Left lung (tissue), 10 donors: ENCODE results near the gene GIPR. TPM values are rescaled to one million over a fixed set of nuclear protein-coding genes. Genes with fewer than 3 reads are reported as not detected.
"Not testable (repeated sequence)": the region's sequence is repeated elsewhere in the genome, so short reads cannot be mapped to it uniquely, and the experiment has no call there.

Experiments used
- ATAC-seq: fragments of 200-7000 bp; cut with Tn5 transposase; one replicate; pipeline ENCODE4 v1.9.1; 2020; ENCODE audit warnings: moderate library complexity
- DNase-seq, 4 donors: peaks; one replicate each; pipeline ENCODE4 v3.0.0-alpha.2; 2013 to 2020
- H3K27ac ChIP-seq, 2 donors: fragments of 200-600 bp; sonication (generic) in 1 of 2; one replicate each; pipeline versions ENCODE4 v1.5.0 to v1.8.0; 2020 to 2021
- H3K27me3 ChIP-seq, 2 donors: fragments of 200-600 bp; sonication (generic) in 1 of 2; one replicate each; pipeline versions ENCODE4 v1.5.0 to v1.8.0; 2020 to 2021
- H3K36me3 ChIP-seq, 2 donors: fragments of 200-600 bp; sonication (generic) in 1 of 2; one replicate each; pipeline versions ENCODE4 v1.5.0 to v1.8.0; 2020 to 2021
- H3K4me1 ChIP-seq, 2 donors: fragments of 200-600 bp; one replicate each; pipeline ENCODE4 v1.8.0; 2021
- H3K4me3 ChIP-seq, 2 donors: fragments of 200-600 bp; sonication (generic) in 1 of 2; one replicate each; pipeline versions ENCODE4 v1.5.0 to v1.8.0; 2020 to 2021; ENCODE audit warnings: mild to moderate bottlenecking in 1 of 2
- H3K9me3 ChIP-seq, 2 donors: fragments of 200-600 bp; sonication (generic) in 1 of 2; one replicate each; pipeline versions ENCODE4 v1.5.0 to v1.8.0; 2020 to 2021
- CTCF ChIP-seq, 2 donors: fragments of 200-600 bp; sonication (generic) in 1 of 2; IDR thresholded peaks; one replicate each; pipeline versions ENCODE4 v1.5.0 to v1.8.0; 2021; ENCODE audit warnings: antibody characterized with exemption in 2 of 2
- intact Hi-C, 2 donors: fragments of 100-400 bp; cut with DNase I; formaldehyde crosslinking; loops; one replicate each; pipeline versions ENCODE4 v1.11.2 to v1.14.2; 2022
- microRNA-seq, 2 donors: library from miRNA; unstranded; fragments of <30 nt; microRNA quantifications; one replicate each; pipeline ENCODE4, GENCODE V29; 2019
- polyA plus RNA-seq, 6 donors: library from polyadenylated mRNA; unstranded; fragments of 120-200 nt; gene quantifications; one replicate each; pipeline ENCODE4 v1.2.1, GENCODE V29; 2013; ENCODE audit not compliant: insufficient read length in 6 of 6
- total RNA-seq, 2 donors: library from RNA; stranded (reverse); fragmentation: NEBNext Ultra II Directional; extraction: Animal tissue kit (Norgen Biotek cat#: 25700); gene quantifications; one replicate each; pipeline ENCODE4 v1.2.1, GENCODE V29; 2021
- donor health status: DM: no; HTN: yes; CAD: no.
- donor health status: DM: no; HTN: no; CAD: no.

GIPR gene
- total and polyA plus RNA-seq, 8 donors = 2.8 to 9.7 (median 5.3) TPM

- H3K27me3 ChIP-seq = no peaks in the 10 kb centered on the region
- H3K4me1 ChIP-seq = peaks cover 6 to 48% of the 10 kb centered on the region in 2 donors
- peak overlapping the region; percentile 24 to 60 for H3K4me3 ChIP-seq
- ATAC-seq = no peak
- DNase-seq = no peak
- peaks cover 0 to 20% of the 10 kb centered on the region in 2 donors for H3K36me3 ChIP-seq
- intact Hi-C loops = no loop called here
- H3K27ac ChIP-seq = peak overlapping the region; percentile 93 to 95
- TF ChIP-seq CTCF (IDR thresholded peaks at IDR 0.05) = no peak
- no peaks in the 10 kb centered on the region for H3K9me3 ChIP-seq
These were observed 50.1 kb downstream of the GIPR start for GRCh38 chr19:45717983-45718650.

- H3K36me3 ChIP-seq = peaks cover 0 to 24% of the 10 kb centered on the region in 2 donors
- intact Hi-C loops, DNase-seq, H3K9me3 ChIP-seq, H3K4me3 ChIP-seq, ATAC-seq, H3K27ac ChIP-seq, H3K27me3 ChIP-seq: not testable (repeated sequence)
- H3K4me1 ChIP-seq = peaks cover 6 to 42% of the 10 kb centered on the region in 2 donors
These were observed 52.0 kb downstream of the GIPR start for GRCh38 chr19:45720065-45720464.

GRCh38 chr19:45728683-45729082 is 60.7 kb downstream of the GIPR start:
- DNase-seq, H3K27ac ChIP-seq, H3K27me3 ChIP-seq, H3K4me3 ChIP-seq, ATAC-seq, intact Hi-C loops, H3K9me3 ChIP-seq, H3K36me3 ChIP-seq: not testable (repeated sequence)
- peaks cover 0 to 34% of the 10 kb centered on the region in 2 donors for H3K4me1 ChIP-seq

GRCh38 chr19:45729800-45730290 is 61.8 kb downstream of the GIPR start:
- H3K27ac ChIP-seq = peak overlapping the region in 1 of 2 donors; percentile 45
- peak; percentile 8 for ATAC-seq
- H3K4me3 ChIP-seq = peak overlapping the region; percentile 75 to 78
- no peaks in the 10 kb centered on the region for H3K27me3 ChIP-seq
- H3K9me3 ChIP-seq = no peaks in the 10 kb centered on the region
- no peak for TF ChIP-seq CTCF (IDR thresholded peaks at IDR 0.05)
- intact Hi-C loops = no loop called here
- DNase-seq = no peak
- H3K4me1 ChIP-seq = peaks cover 0 to 34% of the 10 kb centered on the region in 2 donors
- no peaks in the 10 kb centered on the region for H3K36me3 ChIP-seq

GRCh38 chr19:45730368-45731288 is 62.6 kb downstream of the GIPR start, which contains the start of gene FBXO46:
Gene FBXO46, minus strand, starts transcription at chr19:45730896. Its CDS starts 17,401 bp downstream, at chr19:45713495.
- H3K27ac ChIP-seq = peak within 1 kb of the TSS in 1 of 2 donors; percentile 45
- peaks cover 0 to 34% of the 10 kb centered on the region in 2 donors for H3K4me1 ChIP-seq
- DNase-seq (peak; percentile 94 to 98 (median 98)), ATAC-seq (peak; percentile 99)
- no peaks in the 10 kb centered on the region for H3K36me3 ChIP-seq
- H3K4me3 ChIP-seq = peak within 1 kb of the TSS; percentile 75 to 78
- TF ChIP-seq CTCF (IDR thresholded peaks at IDR 0.05) = no peak
- H3K9me3 ChIP-seq = no peaks in the 10 kb centered on the region
- intact Hi-C loops = no loop called here
- H3K27me3 ChIP-seq = no peaks in the 10 kb centered on the region

Small RNA genes lying within 50 kb of the gene (microRNA-seq; reads per million reads assigned to microRNA genes)
- gene MIR330 (102 to 139 reads per million in 2 donors), gene MIR642A (0 reads per million in 2 donors), gene MIR642B (0 reads per million in 2 donors)

Other genes starting within 250 kb of the GIPR start
- 10 to 100 TPM; 56.1 to 57.8 TPM for gene ERCC1, start 244.3 kb upstream of the GIPR start, total RNA-seq
- gene ERCC1, start 244.3 kb upstream of the GIPR start, polyA plus RNA-seq = 100 to 1,000 TPM in 1 of 6 donors, 10 to 100 TPM in 5; 73.5 to 108 (median 91.4) TPM
- 10 to 100 TPM in 1 of 2 donors, 1 to 10 TPM in 1; 7.1 to 20.4 TPM for gene FOSB, start 200.2 kb upstream of the GIPR start, total RNA-seq
- 100 to 1,000 TPM in 5 of 6 donors, 1 to 10 TPM in 1; 5.7 to 766 (median 199) TPM for gene FOSB, start 200.2 kb upstream of the GIPR start, polyA plus RNA-seq
- gene RTN2, start 171.2 kb upstream of the GIPR start, total RNA-seq = 10 to 100 TPM in 1 of 2 donors, 1 to 10 TPM in 1; 9.4 to 16.7 TPM
- gene RTN2, start 171.2 kb upstream of the GIPR start, polyA plus RNA-seq = 10 to 100 TPM in 4 of 6 donors, 1 to 10 TPM in 2; 6.6 to 17.9 (median 13.5) TPM
- gene PPM1N, start 169.8 kb upstream of the GIPR start, total RNA-seq = 1 to 10 TPM in 1 of 2 donors, under 1 TPM in 1; 0.47 to 2.1 TPM
- gene PPM1N, start 169.8 kb upstream of the GIPR start, polyA plus RNA-seq = under 1 TPM; 0.17 to 0.60 (median 0.29) TPM
- gene VASP, start 160.7 kb upstream of the GIPR start, total RNA-seq = 100 to 1,000 TPM; 109 to 220 TPM
- 10 to 100 TPM; 49.5 to 62.2 (median 54.6) TPM for gene VASP, start 160.7 kb upstream of the GIPR start, polyA plus RNA-seq
- 10 to 100 TPM; 14.9 to 17.9 TPM for gene OPA3, start 83.4 kb upstream of the GIPR start, total RNA-seq
- gene OPA3, start 83.4 kb upstream of the GIPR start, polyA plus RNA-seq = 1 to 10 TPM; 4.8 to 9.4 (median 7.0) TPM
- gene GPR4, start 66.0 kb upstream of the GIPR start, total RNA-seq = 1 to 10 TPM; 4.5 to 9.5 TPM
- 1 to 10 TPM; 2.4 to 5.6 (median 4.0) TPM for gene GPR4, start 66.0 kb upstream of the GIPR start, polyA plus RNA-seq
- 10 to 100 TPM; 54.2 to 76.4 TPM for gene EML2, start 28.8 kb upstream of the GIPR start, total RNA-seq
- 10 to 100 TPM; 21.8 to 31.7 (median 27.2) TPM for gene EML2, start 28.8 kb upstream of the GIPR start, polyA plus RNA-seq
- 100 to 1,000 TPM; 276 to 306 TPM for gene SNRPD2, start 23.7 kb downstream of the GIPR start, total RNA-seq
- 100 to 1,000 TPM; 311 to 392 (median 345) TPM for gene SNRPD2, start 23.7 kb downstream of the GIPR start, polyA plus RNA-seq
- 1 to 10 TPM; 7.7 to 8.7 TPM for gene QPCTL, start 24.4 kb downstream of the GIPR start, total RNA-seq
- gene QPCTL, start 24.4 kb downstream of the GIPR start, polyA plus RNA-seq = 10 to 100 TPM in 3 of 6 donors, 1 to 10 TPM in 3; 7.8 to 13.3 (median 10.2) TPM
- 10 to 100 TPM; 16.6 to 18.4 TPM for gene FBXO46, start 62.7 kb downstream of the GIPR start, total RNA-seq
- gene FBXO46, start 62.7 kb downstream of the GIPR start, polyA plus RNA-seq = 10 to 100 TPM; 12.6 to 19.2 (median 16.8) TPM
- not detected for gene MEIOSIN, start 65.2 kb downstream of the GIPR start, total RNA-seq
- not detected for gene MEIOSIN, start 65.2 kb downstream of the GIPR start, polyA plus RNA-seq
- 10 to 100 TPM; 14.0 to 21.7 TPM for gene SIX5, start 101.0 kb downstream of the GIPR start, total RNA-seq
- gene SIX5, start 101.0 kb downstream of the GIPR start, polyA plus RNA-seq = 10 to 100 TPM; 11.5 to 25.0 (median 20.5) TPM
- gene DMPK, start 114.3 kb downstream of the GIPR start, total RNA-seq = 10 to 100 TPM; 44.6 to 50.0 TPM
- 10 to 100 TPM; 55.3 to 81.7 (median 62.0) TPM for gene DMPK, start 114.3 kb downstream of the GIPR start, polyA plus RNA-seq
- 10 to 100 TPM; 49.0 to 49.3 TPM for gene DMWD, start 124.6 kb downstream of the GIPR start, total RNA-seq
- 10 to 100 TPM; 29.6 to 51.4 (median 33.2) TPM for gene DMWD, start 124.6 kb downstream of the GIPR start, polyA plus RNA-seq
- gene RSPH6A, start 147.1 kb downstream of the GIPR start, total RNA-seq = under 1 TPM in 1 of 2 donors, not detected in 1; 0.13 TPM
- under 1 TPM in 1 of 6 donors, not detected in 5; 0.09 TPM for gene RSPH6A, start 147.1 kb downstream of the GIPR start, polyA plus RNA-seq
- gene SYMPK, start 194.9 kb downstream of the GIPR start, total RNA-seq = 10 to 100 TPM; 69.0 to 69.3 TPM
- gene SYMPK, start 194.9 kb downstream of the GIPR start, polyA plus RNA-seq = 10 to 100 TPM; 65.6 to 77.6 (median 68.7) TPM
- gene FOXA3, start 196.1 kb downstream of the GIPR start, total RNA-seq = 1 to 10 TPM in 1 of 2 donors, under 1 TPM in 1; 0.45 to 1.6 TPM
- gene FOXA3, start 196.1 kb downstream of the GIPR start, polyA plus RNA-seq = 1 to 10 TPM; 1.1 to 3.1 (median 1.6) TPM
- gene IRF2BP1, start 217.9 kb downstream of the GIPR start, total RNA-seq = 10 to 100 TPM; 18.0 to 20.3 TPM
- 10 to 100 TPM; 13.7 to 24.7 (median 19.5) TPM for gene IRF2BP1, start 217.9 kb downstream of the GIPR start, polyA plus RNA-seq
- gene MYPOP, start 234.4 kb downstream of the GIPR start, total RNA-seq = 1 to 10 TPM; 7.2 to 8.7 TPM
- gene MYPOP, start 234.4 kb downstream of the GIPR start, polyA plus RNA-seq = 1 to 10 TPM; 3.6 to 6.9 (median 4.8) TPM
- gene NANOS2, start 246.6 kb downstream of the GIPR start, total RNA-seq = not detected
- not detected for gene NANOS2, start 246.6 kb downstream of the GIPR start, polyA plus RNA-seq